ENCODE results near the gene TTC32.
"Not testable (repeated sequence)": the region's sequence is repeated elsewhere in the genome, so short reads cannot be mapped to it uniquely, and the experiment has no call there.

Gene TTC32

GRCh38 chr2:19898592-19899329, 3.0 kb downstream of the TTC32 start:
- no peak for DNase-seq

DNA sequence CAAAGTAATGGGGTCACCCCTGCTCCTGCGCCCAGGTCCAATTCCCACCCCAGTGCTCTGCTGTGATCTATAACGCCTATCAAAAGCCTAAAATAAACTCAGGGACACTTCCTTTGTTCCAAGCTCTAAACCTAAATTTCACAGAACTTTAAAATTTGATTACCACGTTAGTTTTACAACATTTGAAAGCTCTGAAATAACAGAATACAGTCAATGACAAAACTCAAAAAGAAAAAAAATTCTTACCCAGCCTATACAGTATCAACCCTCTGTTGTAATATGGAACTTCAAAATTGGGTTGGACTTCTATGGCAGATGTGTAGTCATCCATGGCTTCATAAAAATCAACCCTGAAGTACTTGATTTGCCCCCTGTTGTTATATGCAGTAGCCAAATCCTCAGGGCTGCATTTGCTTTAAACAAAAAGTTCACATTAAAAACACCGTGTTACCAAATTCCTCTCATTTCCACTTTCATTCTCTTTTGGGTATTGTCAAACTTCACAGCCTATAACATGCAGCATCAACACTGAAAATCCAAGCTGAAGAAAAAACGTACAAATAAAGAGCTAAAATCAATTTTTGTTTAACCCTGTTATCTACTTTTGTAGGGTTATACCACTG, 4.0 kb downstream of the TTC32 start:
- no peak for DNase-seq

DNA sequence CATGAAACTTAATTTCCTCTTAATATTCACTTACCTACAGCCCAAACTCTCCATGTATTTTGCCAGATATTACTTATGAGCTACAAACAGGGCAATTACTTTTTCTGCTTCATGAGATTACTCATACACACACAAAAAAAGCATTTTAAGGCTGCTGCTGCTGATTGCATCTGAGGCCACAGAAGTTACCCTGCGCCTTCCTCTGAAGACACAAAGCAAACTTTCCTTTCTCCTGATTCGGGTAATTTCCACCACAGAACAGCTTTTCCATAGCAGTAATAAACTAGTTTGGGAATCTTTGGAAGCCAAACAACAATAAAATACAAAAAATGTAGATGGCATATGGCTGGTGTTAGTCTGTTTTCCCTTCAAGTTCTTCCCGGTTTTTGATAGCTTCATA, 6.2 kb downstream of the TTC32 start:
- DNase-seq: no peak

DNA sequence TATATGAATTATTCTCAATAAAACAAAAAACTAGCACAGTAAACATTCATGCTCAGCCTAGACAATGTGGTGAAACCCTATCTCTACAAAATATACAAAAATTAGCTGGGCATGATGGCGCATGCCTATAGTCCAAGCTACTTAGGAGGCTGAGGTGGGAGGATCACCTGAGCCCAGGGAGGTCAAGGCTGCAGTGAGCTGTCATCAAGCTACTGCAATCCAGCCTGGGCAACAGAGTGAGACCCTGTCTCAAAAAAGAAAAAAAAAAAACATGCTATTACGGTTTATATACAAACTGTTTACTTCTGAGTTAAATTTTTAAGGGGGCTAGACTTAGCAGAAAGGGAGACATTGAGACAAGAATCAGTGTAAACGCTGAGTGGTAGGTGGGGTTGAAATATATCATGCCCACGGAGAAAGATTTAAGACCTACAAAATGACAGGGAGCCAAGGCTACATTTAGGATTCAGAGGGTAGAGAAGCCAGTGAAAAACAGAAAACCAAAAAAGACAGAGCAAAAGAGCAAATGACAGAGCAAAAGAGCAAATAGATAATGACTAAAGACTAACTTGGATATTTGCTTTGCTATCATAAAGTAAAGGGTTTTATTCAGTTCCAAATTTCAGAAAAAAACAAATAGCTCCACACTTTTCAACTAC, 7.5 kb downstream of the TTC32 start:
- DNase-seq: no peak

- DNase-seq: no peak
These were observed 8.2 kb downstream of the TTC32 start for GRCh38 chr2:19893520-19894133.

DNA sequence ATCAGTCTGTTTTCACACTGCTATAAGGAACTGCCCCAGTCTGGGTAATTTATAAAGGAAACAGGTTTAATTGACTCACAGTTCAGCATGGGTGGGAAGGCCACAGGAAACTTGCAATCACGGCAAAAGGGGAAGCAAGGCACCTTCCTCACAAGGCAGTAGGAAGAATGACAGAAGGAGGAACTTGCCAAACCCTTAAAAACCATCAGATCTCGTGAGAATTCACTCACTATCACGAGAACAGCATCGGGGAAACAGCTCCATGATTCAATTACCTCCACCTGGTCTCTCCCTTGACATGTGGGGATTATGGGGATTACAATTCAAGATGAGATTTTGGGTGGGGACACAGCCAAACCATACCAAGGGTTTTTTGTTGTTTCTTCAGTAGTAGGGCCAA, 9.8 kb downstream of the TTC32 start:
- DNase-seq: not testable (repeated sequence)

DNA sequence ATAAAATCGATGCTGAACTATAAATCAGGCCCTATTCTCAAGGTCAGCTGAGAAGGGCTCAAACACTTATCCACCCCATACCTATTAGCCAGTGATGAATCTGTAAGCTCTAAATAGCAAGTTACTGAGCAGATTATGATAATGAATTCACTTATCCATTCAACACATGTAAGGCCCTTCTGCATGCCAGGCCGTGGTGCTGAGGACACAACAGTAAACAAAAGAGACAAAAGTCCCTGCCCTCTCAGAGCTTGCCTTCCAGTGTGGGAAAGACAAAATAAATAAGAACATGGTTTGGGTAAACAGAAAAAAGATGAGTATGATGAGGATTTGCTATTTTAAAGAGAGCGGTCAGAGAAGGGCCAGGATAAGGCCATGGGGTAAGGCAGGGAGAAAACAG, 11.7 kb downstream of the TTC32 start:
- no peak for DNase-seq

DNA sequence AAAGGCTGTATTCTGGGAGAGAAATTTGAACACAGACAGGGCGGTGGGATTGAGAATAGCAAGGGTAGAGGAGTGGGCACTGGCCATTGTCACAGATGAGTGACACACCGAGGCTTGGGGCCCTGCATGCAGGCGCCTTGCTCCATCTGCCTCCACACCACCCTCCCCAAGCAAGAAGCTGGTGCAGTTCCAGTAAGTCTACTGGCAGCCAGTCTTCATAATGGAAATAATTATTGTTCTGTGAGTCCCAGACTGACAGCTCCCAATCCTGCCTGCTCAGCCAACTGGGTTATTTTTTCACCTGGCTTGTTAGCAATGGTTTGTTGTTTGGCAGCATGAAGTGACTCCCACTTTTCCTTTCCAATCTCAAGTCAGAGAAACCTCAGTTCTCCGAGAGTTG, 13.0 kb downstream of the TTC32 start:
- no peak for DNase-seq

- no peak for DNase-seq
These were observed 14.3 kb downstream of the TTC32 start for GRCh38 chr2:19887510-19887909.

DNA sequence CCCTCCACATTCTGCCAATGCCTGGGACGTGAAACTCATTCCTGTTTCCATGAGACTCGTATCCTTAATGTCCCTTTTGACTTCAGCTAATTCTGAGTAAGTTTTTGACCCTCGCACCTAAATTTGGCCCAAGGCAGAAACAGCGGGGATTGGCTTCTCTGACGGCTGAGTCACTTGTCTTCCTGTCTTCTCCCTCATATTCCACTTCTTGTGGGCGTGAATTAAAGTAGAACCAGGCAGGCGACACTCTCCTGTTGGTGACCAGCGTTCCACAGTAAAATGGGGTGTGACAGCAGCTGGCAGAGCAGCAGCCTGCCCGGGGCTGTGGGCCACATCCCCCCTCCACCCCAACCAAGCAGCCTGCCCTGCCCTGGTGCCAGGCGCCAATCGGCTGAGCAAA, 15.5 kb downstream of the TTC32 start:
- DNase-seq: no peak

- DNase-seq: no peak
These were observed 16.0 kb downstream of the TTC32 start for GRCh38 chr2:19885791-19886190.

DNA sequence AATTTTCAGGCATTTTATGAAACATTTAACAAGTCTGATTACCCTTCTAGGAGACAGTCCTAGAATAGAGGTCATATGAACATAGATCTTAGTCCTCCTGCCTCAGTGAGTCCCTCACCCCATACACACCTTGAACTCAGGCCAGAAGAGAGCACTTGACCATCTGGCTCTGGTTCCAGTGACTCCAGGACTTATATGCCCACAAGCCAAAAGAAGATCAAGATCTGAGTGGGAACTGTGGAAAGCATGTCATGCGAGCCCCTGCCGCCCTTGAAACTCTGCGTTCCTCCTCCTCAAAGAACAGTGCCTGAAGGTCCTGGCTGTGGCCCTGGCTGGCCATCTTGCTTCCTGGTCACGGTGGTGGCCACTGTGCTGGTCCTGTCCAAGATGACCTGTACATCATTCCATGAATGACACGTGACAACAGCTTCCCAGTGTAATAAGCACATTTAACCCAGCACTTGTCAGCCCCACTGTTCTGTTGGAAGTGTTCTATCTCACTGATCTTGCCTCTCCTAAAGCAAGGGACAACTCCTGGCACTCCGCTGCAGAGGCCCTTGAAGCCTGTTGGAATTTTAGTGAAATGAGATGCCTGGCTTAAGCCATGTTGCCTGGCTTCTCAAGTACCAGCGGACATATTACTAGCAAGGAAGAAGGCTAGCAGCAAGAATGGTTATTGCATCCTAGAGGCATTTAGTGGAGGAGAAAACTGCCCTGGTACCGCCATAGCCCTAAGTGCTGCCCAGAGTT, 17.6 kb downstream of the TTC32 start:
- no peak for DNase-seq

GRCh38 chr2:19883486-19883885, 18.3 kb downstream of the TTC32 start:
- DNase-seq: no peak

- no peak for DNase-seq
These were observed 19.5 kb downstream of the TTC32 start for GRCh38 chr2:19882286-19882685.

- DNase-seq: no peak
These were observed 19.9 kb downstream of the TTC32 start for GRCh38 chr2:19881908-19882265.

DNA sequence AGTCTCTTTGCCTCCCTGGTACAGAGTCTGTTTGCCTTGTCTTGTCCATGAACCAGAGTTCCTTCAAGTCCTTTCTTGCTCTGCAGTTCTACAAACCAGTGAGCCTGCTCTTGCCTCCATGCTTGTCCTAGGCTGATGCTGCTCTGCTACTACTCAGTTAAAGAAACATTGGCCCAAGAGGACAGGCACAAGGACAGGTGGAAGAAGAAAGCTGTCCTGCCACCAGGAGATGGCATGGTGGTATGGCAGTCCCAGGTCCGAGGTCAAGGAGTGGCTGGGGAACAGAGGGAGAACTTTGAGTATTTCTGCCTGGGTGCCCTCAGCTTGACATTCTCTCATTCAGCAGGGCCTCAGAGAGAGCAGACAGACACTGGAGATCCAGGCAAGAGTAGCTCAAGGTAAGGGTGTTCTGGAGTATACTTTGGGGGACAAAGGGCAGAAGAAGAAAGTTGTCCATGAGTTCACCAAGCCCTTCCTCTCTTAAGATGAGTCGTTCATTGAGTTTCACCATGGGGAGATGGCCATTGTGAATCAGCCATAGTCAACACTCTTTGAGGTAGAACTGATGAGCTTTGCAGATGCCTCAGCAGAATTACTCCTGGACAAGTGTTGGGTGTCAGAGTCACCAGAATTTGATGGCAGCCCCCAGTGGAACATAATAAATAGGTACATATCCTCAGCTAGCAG, 20.4 kb downstream of the TTC32 start:
- no peak for DNase-seq

- DNase-seq: not testable (repeated sequence)
These were observed 21.6 kb downstream of the TTC32 start for GRCh38 chr2:19880191-19880590.

DNA sequence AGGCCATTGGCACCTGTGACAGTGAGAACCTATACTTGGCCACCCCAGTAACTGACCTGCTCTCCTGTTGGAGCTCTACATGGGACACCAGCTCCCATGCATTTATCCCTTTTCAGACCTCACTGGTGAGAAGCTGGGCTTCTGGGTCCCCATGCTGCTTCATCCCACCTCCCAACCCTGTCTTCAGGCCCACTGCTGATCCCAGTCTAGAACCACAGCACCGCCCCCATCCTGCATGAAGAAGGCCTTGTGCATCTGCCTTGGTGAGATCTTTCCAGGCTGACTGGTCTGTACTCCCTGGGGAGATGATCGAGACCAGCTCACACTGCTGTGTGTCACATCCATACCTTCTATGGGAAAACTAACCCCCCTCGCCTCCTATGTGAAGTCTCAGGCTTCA, 22.7 kb downstream of the TTC32 start:
- no peak for DNase-seq

GRCh38 chr2:19878268-19879046, 23.3 kb downstream of the TTC32 start:
- DNase-seq: no peak

DNA sequence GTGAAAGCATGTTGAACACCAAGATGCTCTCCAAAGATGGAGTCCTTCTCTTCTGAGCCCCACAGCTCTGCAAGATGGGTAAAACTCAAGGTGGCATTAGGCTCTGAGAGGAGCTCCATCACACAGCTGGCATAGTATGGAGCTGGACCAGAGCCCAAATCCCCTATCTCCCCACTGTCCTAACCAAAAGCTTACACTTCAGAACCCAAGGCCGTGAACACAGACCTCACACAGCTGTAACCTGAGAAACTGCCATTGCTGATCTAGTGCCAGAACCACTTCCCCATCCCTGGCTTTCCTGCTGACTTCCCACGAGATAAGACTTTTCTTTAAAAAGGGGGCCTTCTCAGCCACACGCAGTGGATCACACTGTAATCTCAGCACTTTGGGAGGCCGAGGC, 25.0 kb downstream of the TTC32 start:
- DNase-seq: no peak

DNA sequence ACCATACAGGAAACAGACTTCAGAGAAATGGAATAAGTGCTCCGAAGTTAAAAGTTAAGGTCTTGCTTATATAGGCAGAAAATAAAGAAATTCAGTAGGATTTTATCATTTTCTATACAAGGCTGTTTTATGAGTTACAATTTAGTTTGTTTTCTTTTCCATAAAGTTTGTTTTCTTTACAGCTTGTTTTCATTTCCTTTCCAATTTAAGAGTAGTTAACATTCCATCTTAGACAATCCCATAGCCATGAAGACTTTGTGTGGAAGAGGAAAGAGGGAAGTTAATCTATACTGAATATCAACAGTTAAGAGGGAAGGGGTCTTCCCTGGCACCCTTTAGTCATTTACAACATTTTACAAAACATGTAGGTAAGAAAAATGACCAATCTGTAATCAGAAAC, 26.5 kb downstream of the TTC32 start:
- DNase-seq: no peak

- DNase-seq: no peak
These were observed 27.1 kb downstream of the TTC32 start for GRCh38 chr2:19874726-19875125.

Measured in stimulated activated naive CD4-positive, alpha-beta T cell treated with Interleukin-2 at 50 U/mL for 16 hours (primary cell).